OCI-LY7 (cell line): ENCODE measurements around the gene CST3. TPM values are rescaled to one million over a fixed set of nuclear protein-coding genes. Genes with fewer than 3 reads are reported as not detected.

Experiments
- BruUV-seq: library from RNA; stranded (reverse); fragments of 400-500 nt; replicated peaks from 2 replicates; lab custom pipeline; 2021; lab: Mats Ljungman, UMichigan
- CTCF ChIA-PET: fragments of 300-600 bp; sonication (Branson Sonifier 250); formaldehyde crosslinking; loops from one replicate; lab custom pipeline; 2022; ENCODE audit warnings: antibody characterized with exemption; ENCODE audit not compliant: unreplicated experiment; lab: Charles Lee
- POLR2A ChIA-PET: fragments of 300-600 bp; sonication (Branson Sonifier 250); formaldehyde crosslinking; loops from one replicate; lab custom pipeline; 2022; ENCODE audit warnings: antibody characterized with exemption; lab: Charles Lee
- DNase-seq: peaks from one replicate; pipeline ENCODE4 v3.0.0-alpha.2; 2015; ENCODE audit warnings: low spot score
- H2AFZ ChIP-seq: fragments of 200-600 bp; sonication (generic), shearing (Covaris generic); 2 replicates; pipeline ENCODE4 v1.6.1; 2014; ENCODE audit warnings: mild to moderate bottlenecking, antibody characterized with exemption, low read length, moderate library complexity
- H3K27ac ChIP-seq: fragments of 200-600 bp; sonication (generic); 2 replicates; pipeline ENCODE4 v1.5.1; 2014; ENCODE audit warnings: mixed run types, low read depth, mild to moderate bottlenecking, moderate library complexity, low read length, inconsistent platforms; ENCODE audit not compliant: poor library complexity, severe bottlenecking
- H3K36me3 ChIP-seq: fragments of 200-600 bp; sonication (generic); 2 replicates; pipeline ENCODE4 v1.6.1; 2014; ENCODE audit warnings: mild to moderate bottlenecking, antibody characterized with exemption, low read length, moderate library complexity, mixed read lengths; ENCODE audit not compliant: insufficient read depth
- H3K4me1 ChIP-seq: fragments of 200-600 bp; sonication (generic); 2 replicates; pipeline ENCODE4 v1.5.1; 2014; ENCODE audit warnings: mild to moderate bottlenecking, low read length; ENCODE audit not compliant: insufficient read depth, poor library complexity, severe bottlenecking
- H3K4me2 ChIP-seq: fragments of 200-600 bp; sonication (generic); 2 replicates; pipeline ENCODE4 v1.6.1; 2014; ENCODE audit warnings: mild to moderate bottlenecking, low read length
- H3K4me3 ChIP-seq: fragments of 200-600 bp; sonication (generic); 2 replicates; pipeline ENCODE4 v1.5.1; 2014; ENCODE audit warnings: mild to moderate bottlenecking, low read depth, low read length; ENCODE audit not compliant: poor library complexity, severe bottlenecking
- H3K79me2 ChIP-seq: fragments of 200-600 bp; sonication (generic); 2 replicates; pipeline ENCODE4 v1.6.1; 2016; ENCODE audit warnings: low read depth, mild to moderate bottlenecking, low read length, moderate library complexity, mixed read lengths; ENCODE audit not compliant: insufficient read depth
- H3K9me2 ChIP-seq: fragments of 200-600 bp; sonication (generic); 2 replicates; pipeline ENCODE4 v1.6.1; 2016; ENCODE audit warnings: mild to moderate bottlenecking, low read length, mixed read lengths; ENCODE audit not compliant: insufficient read depth
- H3K9me3 ChIP-seq: fragments of 200-600 bp; sonication (generic); 2 replicates; pipeline ENCODE4 v1.6.1; 2014; ENCODE audit warnings: mild to moderate bottlenecking, mixed run types, low read length, mixed read lengths
- H4K20me1 ChIP-seq: fragments of 200-600 bp; sonication (generic); 2 replicates; pipeline ENCODE4 v1.6.1; 2014; ENCODE audit warnings: mild to moderate bottlenecking, antibody characterized with exemption, low read length, moderate library complexity, mixed read lengths; ENCODE audit not compliant: insufficient read depth
- EZH2phosphoT487 ChIP-seq: fragments of 200-600 bp; sonication (generic); IDR thresholded peaks from 2 replicates; pipeline ENCODE4 v1.6.1; 2018; ENCODE audit warnings: low read depth, borderline replicate concordance, mild to moderate bottlenecking, mixed run types, antibody characterized with exemption, low read length, moderate library complexity, mixed read lengths
- intact Hi-C: fragments of 100-400 bp; cut with micrococcal nuclease; formaldehyde crosslinking; loops from one replicate; pipeline ENCODE4 v1.10.0; 2022; ENCODE audit not compliant: unreplicated experiment
- total RNA-seq, 2 experiments: library from RNA; depleted of rRNA in 1 of 2; stranded (reverse); fragments of >200 nt in 1 of 2; shearing (Covaris generic) in 1 of 2; gene quantifications; 2 replicates each; pipeline ENCODE4 v1.2.3, GENCODE V29; 2014 to 2022
- TF ChIP-seq, protein P1 (sequence below): fragments of 200-600 bp; sonication (generic); conservative IDR thresholded peaks from 2 replicates; pipeline ENCODE4 v1.5.1; 2014; ENCODE audit warnings: mild to moderate bottlenecking, antibody characterized with exemption, low read length, moderate library complexity, mixed read lengths

The CST3 gene
- total RNA-seq, 2 experiments from 2014 or later: not detected

DNA sequence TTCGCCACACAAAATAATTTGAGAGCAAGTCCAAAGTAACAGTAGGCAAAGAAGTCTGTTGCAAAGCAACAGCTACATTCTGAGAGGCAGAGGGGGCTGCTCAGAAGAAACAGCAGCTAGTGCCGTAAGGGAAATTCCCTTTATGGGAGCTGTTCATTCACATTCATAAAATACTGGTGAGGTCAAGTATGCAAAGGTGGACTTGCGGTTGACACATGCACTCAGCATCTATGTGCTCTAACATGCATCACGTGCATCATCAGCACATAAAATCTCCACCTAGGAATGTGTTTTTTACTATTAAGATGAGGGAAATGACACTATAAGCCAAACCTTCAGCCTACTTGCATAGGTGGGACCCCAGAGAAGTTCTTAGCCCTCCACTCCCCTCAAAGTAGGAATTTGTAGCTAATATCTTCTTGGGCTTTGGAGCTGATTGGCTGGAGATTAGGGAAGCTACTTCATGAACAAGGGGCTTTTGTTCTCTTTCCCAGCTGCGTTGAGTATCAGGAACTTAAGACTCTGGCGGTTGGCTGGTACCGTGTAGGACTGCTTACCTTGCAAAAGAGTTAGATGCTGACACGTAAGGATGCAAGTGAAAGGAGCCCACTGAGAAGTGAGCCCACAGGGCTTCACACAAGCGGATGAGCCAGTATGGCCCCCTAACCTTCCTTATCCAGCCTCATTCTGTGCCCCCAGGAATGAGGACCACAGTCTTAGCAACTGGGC lies 12.4 kb downstream of the CST3 start:
- Histone ChIP-seq H4K20me1 (no peaks in the 10 kb centered on the region), H3K9me3 (no peaks in the 10 kb centered on the region), H2AFZ (no peak overlapping the region), H3K4me2 (no peak overlapping the region), H3K79me2 (no peaks in the 10 kb centered on the region), H3K27ac (no peak overlapping the region), H3K4me3 (no peak overlapping the region), H3K36me3 (no peaks in the 10 kb centered on the region), H3K9me2 (no peaks in the 10 kb centered on the region), H3K4me1 (no peaks in the 10 kb centered on the region)
- intact Hi-C loops: no loop called here
- BruUV-seq: no TSS peak
- ChIA-PET POLR2A (interaction anchor here (0.6 kb wide), 2 partner anchors 27 to 565 kb away, joined by 3 read pairs; no protein-coding TSS in a partner anchor), CTCF (interaction anchor here (0.6 kb wide), 1 partner anchor 401 kb away, joined by 5 read pairs; no protein-coding TSS in a partner anchor)
- DNase-seq: no peak
- TF ChIP-seq, protein P1, sequence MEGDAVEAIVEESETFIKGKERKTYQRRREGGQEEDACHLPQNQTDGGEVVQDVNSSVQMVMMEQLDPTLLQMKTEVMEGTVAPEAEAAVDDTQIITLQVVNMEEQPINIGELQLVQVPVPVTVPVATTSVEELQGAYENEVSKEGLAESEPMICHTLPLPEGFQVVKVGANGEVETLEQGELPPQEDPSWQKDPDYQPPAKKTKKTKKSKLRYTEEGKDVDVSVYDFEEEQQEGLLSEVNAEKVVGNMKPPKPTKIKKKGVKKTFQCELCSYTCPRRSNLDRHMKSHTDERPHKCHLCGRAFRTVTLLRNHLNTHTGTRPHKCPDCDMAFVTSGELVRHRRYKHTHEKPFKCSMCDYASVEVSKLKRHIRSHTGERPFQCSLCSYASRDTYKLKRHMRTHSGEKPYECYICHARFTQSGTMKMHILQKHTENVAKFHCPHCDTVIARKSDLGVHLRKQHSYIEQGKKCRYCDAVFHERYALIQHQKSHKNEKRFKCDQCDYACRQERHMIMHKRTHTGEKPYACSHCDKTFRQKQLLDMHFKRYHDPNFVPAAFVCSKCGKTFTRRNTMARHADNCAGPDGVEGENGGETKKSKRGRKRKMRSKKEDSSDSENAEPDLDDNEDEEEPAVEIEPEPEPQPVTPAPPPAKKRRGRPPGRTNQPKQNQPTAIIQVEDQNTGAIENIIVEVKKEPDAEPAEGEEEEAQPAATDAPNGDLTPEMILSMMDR: no peak
- no peak for TF ChIP-seq EZH2phosphoT487

DNA sequence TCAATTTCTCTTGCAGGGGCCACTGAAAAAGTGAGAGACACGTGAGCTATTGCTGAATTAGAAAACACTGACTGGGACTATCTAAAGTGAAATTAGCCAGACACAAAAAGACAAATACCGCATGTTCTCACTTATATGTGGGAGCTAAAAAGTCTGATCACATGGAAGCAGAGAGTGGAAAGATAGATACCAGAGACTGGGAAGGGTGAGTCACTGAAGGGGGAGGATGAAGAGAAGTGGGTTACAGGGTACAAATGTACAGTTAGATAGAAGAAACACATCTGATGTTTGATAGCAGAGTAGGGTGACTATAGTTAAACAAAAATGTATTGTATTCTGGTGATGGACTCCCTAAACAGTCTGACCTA lies 13.4 kb downstream of the CST3 start:
- Histone ChIP-seq H3K9me2 (no peaks in the 10 kb centered on the region), H3K36me3 (no peaks in the 10 kb centered on the region), H3K4me3 (no peak overlapping the region), H3K79me2 (no peaks in the 10 kb centered on the region), H3K4me2 (no peak overlapping the region), H3K27ac (no peak overlapping the region), H3K4me1 (no peaks in the 10 kb centered on the region), H4K20me1 (no peaks in the 10 kb centered on the region), H2AFZ (no peak overlapping the region), H3K9me3 (no peaks in the 10 kb centered on the region)
- TF ChIP-seq, protein P1: no peak
- no peak for TF ChIP-seq EZH2phosphoT487
- ChIA-PET POLR2A (no interaction called here), CTCF (no interaction called here)
- intact Hi-C loops: no loop called here
- no TSS peak for BruUV-seq
- DNase-seq: no peak

DNA sequence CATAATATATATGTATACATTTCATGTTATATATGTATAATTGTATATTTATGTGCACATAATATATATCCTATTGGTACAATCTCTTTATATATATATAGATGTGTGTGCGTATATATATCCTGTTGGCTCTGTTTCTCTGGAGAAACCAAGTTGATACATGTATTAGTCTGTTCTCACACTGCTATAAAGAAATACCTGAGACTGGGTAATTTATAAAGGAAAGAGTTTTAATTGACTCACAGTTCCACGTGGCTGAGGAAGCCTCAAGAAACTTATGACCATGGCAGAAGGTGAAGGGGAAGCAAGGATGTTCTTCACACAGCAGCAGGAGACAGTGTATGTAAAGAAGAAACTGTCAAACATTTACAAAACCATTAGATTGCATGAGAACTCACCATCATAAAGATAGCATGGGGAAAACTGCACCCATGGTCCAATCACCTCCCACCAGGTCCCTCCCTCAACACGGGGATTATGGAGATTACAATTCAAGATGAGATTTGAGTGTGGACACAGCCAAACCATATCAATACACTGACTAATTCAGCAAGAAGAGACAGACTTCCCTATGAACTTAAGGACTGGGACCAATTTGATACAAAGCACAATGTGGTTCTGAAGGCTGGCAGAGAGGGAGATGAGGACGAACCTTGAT lies 14.0 kb downstream of the CST3 start:
- BruUV-seq: no TSS peak
- H3K4me1 ChIP-seq: no peaks in the 10 kb centered on the region
- H3K4me3 ChIP-seq: no peak overlapping the region
- no peak overlapping the region for H3K27ac ChIP-seq
- H3K36me3 ChIP-seq: no peaks in the 10 kb centered on the region
- intact Hi-C loops: no loop called here
- POLR2A ChIA-PET: no interaction called here
- no peak overlapping the region for H3K4me2 ChIP-seq
- H4K20me1 ChIP-seq: no peaks in the 10 kb centered on the region
- no peak overlapping the region for H2AFZ ChIP-seq
- no peaks in the 10 kb centered on the region for H3K79me2 ChIP-seq
- no peaks in the 10 kb centered on the region for H3K9me3 ChIP-seq
- CTCF ChIA-PET: no interaction called here
- TF ChIP-seq EZH2phosphoT487: no peak
- TF ChIP-seq, protein P1: no peak
- no peak for DNase-seq
- H3K9me2 ChIP-seq: no peaks in the 10 kb centered on the region
